ENCODE measurements around the gene SHC2.
"Not testable (repeated sequence)": the region's sequence is repeated elsewhere in the genome, so short reads cannot be mapped to it uniquely, and the experiment has no call there.

SHC2 gene

GRCh38 chr19:457636-458035, 3.2 kb downstream of the SHC2 start:
- no peak overlapping the region for H3K4me3 ChIP-seq (ENCODE audit: low read depth, low read length)
- no peak for TF ChIP-seq CTCF (IDR thresholded peaks at IDR 0.05; ENCODE audit: borderline replicate concordance, insufficient read depth, low read depth, low read length)

GRCh38 chr19:456547-457110, 4.2 kb downstream of the SHC2 start:
- no peak for TF ChIP-seq CTCF (IDR thresholded peaks at IDR 0.05; ENCODE audit: borderline replicate concordance, insufficient read depth, low read depth, low read length)
- H3K4me3 ChIP-seq (ENCODE audit: low read depth, low read length): no peak overlapping the region

- no peak for TF ChIP-seq CTCF (IDR thresholded peaks at IDR 0.05; ENCODE audit: borderline replicate concordance, insufficient read depth, low read depth, low read length)
- no peak overlapping the region for H3K4me3 ChIP-seq (ENCODE audit: low read depth, low read length)
Observed at GRCh38 chr19:455851-456546, 4.8 kb downstream of the SHC2 start.

- H3K4me3 ChIP-seq (ENCODE audit: low read depth, low read length): no peak overlapping the region
- TF ChIP-seq CTCF (IDR thresholded peaks at IDR 0.05; ENCODE audit: borderline replicate concordance, insufficient read depth, low read depth, low read length): no peak
Observed at GRCh38 chr19:455031-455705, 5.7 kb downstream of the SHC2 start.

GRCh38 chr19:453606-454005, 7.2 kb downstream of the SHC2 start:
- TF ChIP-seq CTCF (IDR thresholded peaks at IDR 0.05; ENCODE audit: borderline replicate concordance, insufficient read depth, low read depth, low read length): no peak
- H3K4me3 ChIP-seq (ENCODE audit: low read depth, low read length): no peak overlapping the region

- TF ChIP-seq CTCF (IDR thresholded peaks at IDR 0.05; ENCODE audit: borderline replicate concordance, insufficient read depth, low read depth, low read length): no peak
Observed at GRCh38 chr19:452829-453228, 8.0 kb downstream of the SHC2 start.

GRCh38 chr19:450912-451481, 9.8 kb downstream of the SHC2 start:
- not testable (repeated sequence) for H3K4me3 ChIP-seq (ENCODE audit: low read depth, low read length)

More at GRCh38 chr19:452829-453228, 8.0 kb downstream of the SHC2 start:
- no peak overlapping the region for H3K4me3 ChIP-seq (ENCODE audit: low read depth, low read length)

All from GM12875 (cell line).